Adipocyte (in vitro differentiated cells): ENCODE measurements around the gene NFKBIA.

Experiments used
- DNase-seq: peaks from one replicate; pipeline ENCODE4 v3.0.0-alpha.2; 2015; ENCODE audit warnings: low read depth
- H3K27me3 ChIP-seq: replicated peaks from 2 replicates; pipeline ENCODE4 v1.7.0; 2013; ENCODE audit warnings: mild to moderate bottlenecking, low read length, moderate library complexity; ENCODE audit not compliant: control insufficient read depth, insufficient read depth
- H3K36me3 ChIP-seq: 2 replicates; pipeline ENCODE4 v1.7.0; 2013; ENCODE audit warnings: low read length, mild to moderate bottlenecking, moderate library complexity; ENCODE audit not compliant: control insufficient read depth, insufficient read depth, severe bottlenecking
- H3K4me1 ChIP-seq: 2 replicates; pipeline ENCODE4 v1.7.0; 2013; ENCODE audit warnings: mild to moderate bottlenecking, low read length, moderate library complexity; ENCODE audit not compliant: control insufficient read depth, insufficient read depth
- H3K4me3 ChIP-seq: 2 replicates; pipeline ENCODE4 v1.7.0; 2013; ENCODE audit warnings: mild to moderate bottlenecking, low read length, moderate library complexity
- H3K9ac ChIP-seq: 2 replicates; pipeline ENCODE4 v1.7.0; 2013; ENCODE audit warnings: mild to moderate bottlenecking, low read length, moderate library complexity
- H3K9me3 ChIP-seq: 2 replicates; pipeline ENCODE4 v1.7.0; 2013; ENCODE audit warnings: mild to moderate bottlenecking, low read length, moderate library complexity; ENCODE audit not compliant: control insufficient read depth

The NFKBIA gene

DNA sequence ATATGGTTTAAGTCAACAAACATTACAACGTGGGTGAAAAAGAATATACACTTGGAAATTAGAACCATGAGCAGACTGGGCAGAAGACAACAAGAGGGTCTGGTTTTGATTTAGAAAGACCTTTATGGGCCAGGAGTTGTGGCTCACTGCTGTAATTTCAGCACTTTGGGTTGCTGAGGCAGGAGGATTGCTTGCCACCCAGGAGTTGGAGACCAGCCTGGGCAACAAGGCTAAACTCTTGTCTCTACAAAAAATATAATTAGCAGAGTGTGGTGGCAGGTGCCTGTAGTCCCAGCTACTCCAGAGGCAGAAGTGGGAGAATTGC lies 2.7 kb upstream of the NFKBIA start:
- Histone ChIP-seq H3K4me1 (peaks cover 26% of the 10 kb centered on the region), H3K4me3 (no peak overlapping the region), H3K27me3 (no peaks in the 10 kb centered on the region), H3K9ac (no peak overlapping the region), H3K36me3 (peaks cover 14% of the 10 kb centered on the region), H3K9me3 (no peaks in the 10 kb centered on the region)
- no peak for DNase-seq

DNA sequence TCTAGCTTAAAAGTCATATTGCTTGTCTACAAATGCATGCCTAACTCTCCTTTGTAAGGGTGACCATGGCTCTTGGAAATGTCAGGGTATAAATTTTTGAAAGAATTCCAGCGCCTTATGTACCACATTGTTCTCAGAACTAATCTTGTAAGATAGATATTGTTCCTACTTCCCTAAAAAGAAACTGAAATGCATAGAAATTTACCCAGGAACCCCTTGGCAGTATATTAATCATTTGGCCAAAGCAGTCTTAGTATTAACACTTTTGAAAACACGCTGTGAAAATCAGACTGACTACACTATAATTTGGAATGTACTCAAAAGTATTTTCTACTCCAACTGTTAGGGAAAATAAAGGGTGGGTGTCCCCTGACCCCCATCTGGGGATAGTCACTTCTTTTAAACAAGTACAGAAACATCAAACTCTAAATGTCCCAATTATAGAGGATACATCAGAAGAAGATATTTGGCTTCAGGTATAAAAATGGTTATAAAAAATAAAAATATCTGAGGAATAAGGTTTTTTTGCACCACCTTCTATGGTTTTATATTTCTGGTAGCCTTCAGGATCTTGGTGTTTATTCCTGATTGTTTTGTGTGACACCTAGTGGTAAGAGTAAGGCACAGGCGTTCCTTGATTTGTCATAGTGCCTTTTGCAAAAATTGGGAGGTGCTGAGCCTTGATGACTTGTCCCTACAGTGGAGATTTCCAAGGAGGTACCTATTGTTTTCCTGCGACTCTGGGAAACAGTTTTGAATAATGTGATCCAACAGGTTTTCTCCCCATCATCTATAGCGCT lies 2.2 kb upstream of the NFKBIA start:
- DNase-seq, result peak; percentile 91
- Histone ChIP-seq H3K36me3 (peaks cover 20% of the 10 kb centered on the region), H3K4me3 (no peak overlapping the region), H3K4me1 (peaks cover 31% of the 10 kb centered on the region), H3K9me3 (no peaks in the 10 kb centered on the region), H3K9ac (peak overlapping the region; percentile 100), H3K27me3 (no peaks in the 10 kb centered on the region)

DNA sequence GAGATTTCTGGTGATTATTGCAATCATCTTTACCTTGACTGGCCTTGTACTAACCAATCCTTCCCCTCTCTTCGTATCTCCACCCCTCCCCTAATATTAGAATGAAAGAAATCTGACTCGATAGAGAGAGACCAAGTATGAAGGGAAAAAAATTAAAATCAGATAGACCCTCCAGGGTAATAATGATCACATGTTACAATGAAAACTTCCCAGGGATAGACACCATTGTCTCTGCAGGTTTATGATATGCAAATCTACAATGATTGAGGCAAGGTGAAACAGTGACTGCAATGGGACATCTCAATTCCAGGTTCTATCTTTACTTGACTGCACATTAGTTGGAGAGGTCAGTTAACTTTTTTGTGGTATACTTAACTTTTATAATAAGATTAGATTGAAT lies 1.5 kb upstream of the NFKBIA start:
- Histone ChIP-seq H3K36me3 (peaks cover 26% of the 10 kb centered on the region), H3K4me3 (peak overlapping the region; percentile 95), H3K9me3 (no peaks in the 10 kb centered on the region), H3K4me1 (peaks cover 37% of the 10 kb centered on the region), H3K27me3 (no peaks in the 10 kb centered on the region), H3K9ac (peak overlapping the region; percentile 100)
- no peak for DNase-seq

DNA sequence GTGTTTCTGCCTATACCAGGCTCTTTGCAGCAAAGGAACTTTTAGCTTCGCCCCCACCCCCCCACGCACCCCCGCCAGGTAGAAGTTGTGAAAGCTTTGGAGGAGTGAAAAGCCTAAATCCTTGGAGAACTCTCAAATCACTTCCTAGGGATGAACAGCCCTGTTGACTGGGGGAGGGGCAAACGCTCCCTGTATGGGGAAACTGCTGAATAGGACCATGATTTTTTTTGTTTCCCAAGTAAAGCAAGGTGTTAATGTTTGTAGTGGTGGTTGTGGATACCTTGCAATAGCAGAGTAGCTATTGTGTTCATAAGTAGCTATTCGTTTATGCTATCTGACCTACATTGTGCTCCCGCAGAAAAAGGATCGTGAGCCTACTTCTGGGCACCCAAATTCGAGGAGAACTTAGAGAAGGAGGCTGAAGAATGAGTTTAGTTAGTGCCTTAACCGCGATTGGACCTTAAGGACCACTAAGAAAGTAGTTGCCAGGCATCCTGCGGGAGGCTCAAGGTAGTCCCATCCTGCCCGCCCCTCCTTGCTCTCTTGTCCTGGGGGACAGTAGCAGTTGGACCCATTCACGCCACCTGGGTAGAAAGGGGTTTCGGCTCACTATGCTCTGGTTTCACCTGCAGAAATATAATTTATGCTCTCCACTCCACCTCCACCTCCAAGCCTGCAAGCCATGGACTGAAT lies 901 bp upstream of the NFKBIA start:
- Histone ChIP-seq H3K9ac (peak overlapping the region; percentile 100), H3K27me3 (no peaks in the 10 kb centered on the region), H3K4me3 (peak overlapping the region; percentile 95), H3K36me3 (peaks cover 33% of the 10 kb centered on the region), H3K9me3 (no peaks in the 10 kb centered on the region), H3K4me1 (peaks cover 43% of the 10 kb centered on the region)
- no peak for DNase-seq

DNA sequence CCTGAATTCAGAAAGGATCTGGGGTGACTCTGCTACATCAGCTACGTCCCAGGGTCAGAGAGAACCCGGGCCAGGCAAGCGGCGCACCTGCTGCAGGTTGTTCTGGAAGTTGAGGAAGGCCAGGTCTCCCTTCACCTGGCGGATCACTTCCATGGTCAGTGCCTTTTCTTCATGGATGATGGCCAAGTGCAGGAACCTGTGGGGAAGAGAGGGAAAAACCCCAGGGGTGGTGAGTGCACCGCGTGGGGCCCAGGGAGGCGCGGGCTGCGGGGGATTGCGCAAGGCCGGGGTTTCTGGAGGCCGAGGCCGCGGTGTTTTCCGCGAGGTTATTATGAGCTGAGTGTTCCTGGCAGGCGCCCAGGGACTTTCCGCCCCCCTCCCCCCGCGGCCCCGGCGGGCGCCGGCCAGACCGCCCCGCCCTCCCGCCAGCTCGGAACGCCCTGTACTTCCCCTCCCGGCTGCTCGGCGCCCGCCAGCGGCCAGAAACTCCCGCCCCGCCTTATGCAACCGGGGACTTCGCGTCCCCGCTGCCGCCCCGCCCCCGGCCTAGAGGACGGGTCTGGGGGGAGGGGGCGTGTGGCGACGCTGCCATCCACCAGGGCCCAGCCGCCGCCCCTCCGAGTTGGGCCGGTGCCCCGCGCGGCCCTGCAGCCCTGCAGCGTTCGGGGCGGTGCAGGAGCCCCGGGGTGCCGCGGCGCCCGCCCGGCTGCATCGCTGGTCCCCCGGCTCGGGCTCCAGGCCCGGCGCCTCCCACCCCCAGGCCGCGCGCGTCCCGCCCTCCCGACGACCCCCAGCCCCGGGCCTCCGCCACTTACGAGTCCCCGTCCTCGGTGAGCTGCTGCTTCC lies 723 bp downstream of the NFKBIA start:
- DNase-seq, result peak; percentile 98
- Histone ChIP-seq H3K27me3 (no peaks in the 10 kb centered on the region), H3K9me3 (no peaks in the 10 kb centered on the region), H3K4me3 (peak overlapping the region; percentile 95), H3K9ac (peak overlapping the region; percentile 100), H3K4me1 (peaks cover 47% of the 10 kb centered on the region), H3K36me3 (peaks cover 38% of the 10 kb centered on the region)

DNA sequence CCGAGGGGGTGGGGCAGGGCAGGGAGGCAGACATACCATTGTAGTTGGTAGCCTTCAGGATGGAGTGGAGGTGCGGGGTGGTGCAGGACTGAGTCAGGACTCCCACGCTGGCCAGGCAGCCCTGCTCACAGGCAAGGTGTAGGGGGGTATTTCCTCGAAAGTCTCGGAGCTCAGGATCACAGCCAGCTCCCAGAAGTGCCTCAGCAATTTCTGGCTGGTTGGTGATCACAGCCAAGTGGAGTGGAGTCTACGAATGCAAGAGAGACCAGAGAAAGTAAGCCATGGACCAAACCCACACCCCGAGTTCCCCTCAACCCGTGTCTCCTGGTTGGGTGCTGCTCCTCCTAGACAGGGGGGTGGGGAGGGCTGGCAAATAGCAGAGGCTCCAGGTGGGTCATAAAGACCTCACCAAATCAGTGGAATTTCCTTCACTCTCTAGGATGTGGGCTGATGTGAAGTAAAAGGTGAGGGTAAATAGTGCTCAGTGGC lies 1.4 kb downstream of the NFKBIA start:
- H3K9me3 ChIP-seq, result no peaks in the 10 kb centered on the region
- H3K4me1 ChIP-seq, result peaks cover 53% of the 10 kb centered on the region
- H3K27me3 ChIP-seq, result no peaks in the 10 kb centered on the region
- no peak for DNase-seq
- peaks cover 38% of the 10 kb centered on the region for H3K36me3 ChIP-seq
- H3K9ac ChIP-seq, result peak overlapping the region; percentile 94
- peak overlapping the region; percentile 91 for H3K4me3 ChIP-seq

DNA sequence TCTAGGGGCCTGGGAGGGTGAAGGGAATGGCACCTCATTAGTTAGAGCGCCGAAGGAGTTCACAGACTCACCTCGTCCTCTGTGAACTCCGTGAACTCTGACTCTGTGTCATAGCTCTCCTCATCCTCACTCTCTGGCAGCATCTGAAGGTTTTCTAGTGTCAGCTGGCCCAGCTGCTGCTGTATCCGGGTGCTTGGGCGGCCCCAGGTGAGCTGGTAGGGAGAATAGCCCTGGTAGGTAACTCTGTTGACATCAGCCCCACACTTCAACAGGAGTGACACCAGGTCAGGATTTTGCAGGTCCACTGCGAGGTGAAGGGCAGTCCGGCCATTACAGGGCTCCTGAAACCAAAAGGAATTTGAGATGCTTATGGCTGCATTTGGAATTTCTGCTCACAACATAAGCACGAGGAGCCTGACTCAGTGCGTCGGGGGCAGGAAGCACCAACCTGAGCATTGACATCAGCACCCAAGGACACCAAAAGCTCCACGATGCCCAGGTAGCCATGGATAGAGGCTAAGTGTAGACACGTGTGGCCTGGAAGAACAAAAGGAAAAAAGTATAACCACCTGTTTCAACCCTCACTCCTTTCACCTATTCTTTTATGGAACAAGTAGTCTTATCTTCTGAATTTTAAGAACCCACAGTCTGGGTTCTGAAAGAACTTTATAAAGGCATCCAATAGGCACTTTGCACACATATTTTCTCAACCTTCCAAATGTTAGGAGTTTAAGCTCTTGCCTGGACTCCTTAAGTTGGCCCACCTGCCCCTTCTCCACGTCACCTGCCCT lies 2.0 kb downstream of the NFKBIA start:
- peaks cover 38% of the 10 kb centered on the region for H3K36me3 ChIP-seq
- H3K4me1 ChIP-seq, result peaks cover 55% of the 10 kb centered on the region
- H3K9me3 ChIP-seq, result no peaks in the 10 kb centered on the region
- H3K27me3 ChIP-seq, result no peaks in the 10 kb centered on the region
- no peak for DNase-seq
- peak overlapping the region; percentile 94 for H3K9ac ChIP-seq
- peak overlapping the region; percentile 91 for H3K4me3 ChIP-seq

DNA sequence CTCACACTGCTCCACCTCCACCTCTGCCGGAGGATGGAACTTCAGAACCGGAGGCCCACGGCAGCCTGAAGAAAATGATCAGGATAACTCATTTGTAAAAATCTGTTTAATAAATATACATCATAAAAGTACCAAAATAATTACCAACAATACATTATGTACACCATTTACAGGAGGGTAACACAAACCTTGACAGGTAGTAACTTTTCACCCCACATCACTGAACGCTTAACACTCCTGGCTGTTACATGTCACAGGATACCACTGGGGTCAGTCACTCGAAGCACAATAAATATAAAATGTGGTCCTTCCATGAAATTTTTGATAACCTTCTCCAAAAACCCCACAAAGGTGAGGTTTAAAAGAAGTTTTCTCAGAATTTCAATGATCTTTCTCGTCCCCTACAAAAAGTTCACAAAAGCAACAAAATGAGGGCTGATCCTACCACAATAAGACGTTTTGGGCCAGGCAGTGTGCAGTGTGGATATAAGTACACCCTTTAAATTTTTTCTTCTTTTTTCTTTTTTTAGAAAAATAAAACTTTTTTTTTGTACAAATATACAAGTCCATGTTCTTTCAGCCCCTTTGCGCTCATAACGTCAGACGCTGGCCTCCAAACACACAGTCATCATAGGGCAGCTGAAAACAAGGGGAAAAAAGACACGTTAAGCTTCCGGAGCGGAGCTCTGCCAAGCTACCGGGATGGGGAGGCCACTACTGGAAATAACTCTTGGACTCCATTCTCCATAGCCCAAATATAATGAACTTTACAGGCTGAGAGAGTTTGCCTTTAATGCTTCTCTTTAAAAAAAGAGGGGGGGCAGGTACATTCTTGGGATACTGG lies 2.9 kb downstream of the NFKBIA start:
- peak overlapping the region; percentile 91 for H3K4me3 ChIP-seq
- no peaks in the 10 kb centered on the region for H3K27me3 ChIP-seq
- H3K4me1 ChIP-seq, result peaks cover 56% of the 10 kb centered on the region
- H3K9ac ChIP-seq, result peak overlapping the region; percentile 94
- peaks cover 38% of the 10 kb centered on the region for H3K36me3 ChIP-seq
- H3K9me3 ChIP-seq, result no peaks in the 10 kb centered on the region
- DNase-seq, result no peak

DNA sequence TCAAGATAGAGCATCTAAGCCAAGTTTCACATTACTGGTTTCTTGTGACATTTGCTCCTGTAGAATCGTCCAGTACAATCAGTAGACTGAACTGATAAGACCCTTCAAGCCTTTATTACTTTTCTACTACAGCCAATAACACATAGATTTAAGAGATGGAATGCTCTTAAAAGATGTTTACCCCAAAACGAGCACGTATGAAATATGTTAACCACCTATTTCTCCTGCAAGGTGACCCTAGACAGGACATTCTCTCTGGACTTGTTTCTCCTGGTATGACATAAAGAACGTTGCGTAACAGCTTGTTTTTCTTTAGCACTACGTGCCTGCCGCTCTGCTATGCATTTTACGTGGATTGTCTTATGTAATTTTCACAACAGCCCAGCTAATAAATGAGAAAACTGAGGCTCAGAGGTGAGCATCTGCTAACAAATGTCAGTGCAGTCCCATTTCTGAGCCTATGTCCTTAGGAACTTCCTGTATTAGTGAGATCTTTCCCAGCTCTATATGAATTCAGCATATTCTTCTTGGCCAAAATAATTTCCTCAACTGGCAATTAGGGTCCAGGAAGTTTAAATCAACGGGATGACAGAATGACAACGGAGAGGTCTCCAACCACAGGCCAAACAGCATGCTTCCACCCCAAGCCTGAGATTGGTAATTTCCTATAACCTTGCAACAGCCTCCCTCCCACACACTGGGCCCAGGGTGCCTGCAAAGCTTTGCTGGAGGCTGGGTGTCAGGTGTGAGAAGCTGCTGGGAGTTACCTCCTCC lies 3.7 kb downstream of the NFKBIA start:
- peak overlapping the region; percentile 91 for H3K4me3 ChIP-seq
- no peaks in the 10 kb centered on the region for H3K27me3 ChIP-seq
- peak overlapping the region; percentile 94 for H3K9ac ChIP-seq
- H3K9me3 ChIP-seq, result no peaks in the 10 kb centered on the region
- H3K36me3 ChIP-seq, result peaks cover 38% of the 10 kb centered on the region
- DNase-seq, result no peak
- peaks cover 48% of the 10 kb centered on the region for H3K4me1 ChIP-seq
